Mesenteric fat pad (tissue), 1 donor: ENCODE results near the gene RBMY1J. TPM values are rescaled to one million over a fixed set of nuclear protein-coding genes. Genes with fewer than 3 reads are reported as not detected.
"Not testable (repeated sequence)": the region's sequence is repeated elsewhere in the genome, so short reads cannot be mapped to it uniquely, and the experiment has no call there.

Experiments
- DNase-seq: peaks from one replicate; pipeline ENCODE4 v3.0.0-alpha.2; 2020; ENCODE audit warnings: low spot score
- long read RNA-seq: library from polyadenylated mRNA; unstranded; transcript quantifications from one replicate; pipeline ENCODE4 v2.0.0, GENCODE V29; 2020
- total RNA-seq: library from RNA; stranded (reverse); fragmentation: NEBNext Ultra II Directional; extraction: Animal tissue kit (Norgen Biotek cat#: 25700); gene quantifications from one replicate; pipeline ENCODE4 v1.2.1, GENCODE V29; 2021
- donor health status: DM: yes; HTN: yes; CAD: no.

The RBMY1J gene
- not detected for total RNA-seq
- long read RNA-seq = 0 reads

- DNase-seq = not testable (repeated sequence)
Measured at GRCh38 chrY:22403110-22403509, at the start of gene RBMY1J. Gene RBMY1J (plus strand): TSS chrY:22403410. CDS start chrY:22405448, 2,038 bp downstream.

DNA sequence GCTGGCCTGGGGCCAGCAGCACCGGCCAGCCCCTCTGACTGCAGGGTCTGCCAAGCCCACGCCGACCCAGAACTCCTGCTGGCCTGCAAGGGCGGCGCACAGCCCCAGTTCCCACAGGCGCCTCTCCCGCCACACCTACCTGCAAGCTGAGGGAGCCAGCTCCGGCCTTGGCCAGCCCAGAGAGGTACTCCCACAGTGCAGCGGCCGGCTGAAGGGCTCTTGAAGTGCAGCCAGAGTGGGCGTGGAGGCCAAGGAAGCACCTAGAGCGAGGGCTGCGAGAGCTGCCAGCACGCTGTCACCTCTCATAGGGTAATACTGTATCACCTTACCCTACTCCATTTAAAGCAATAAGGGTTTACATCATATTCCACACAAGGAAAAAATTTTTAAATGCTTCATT lies 35.8 kb upstream of the RBMY1J start:
- DNase-seq = no peak

- DNase-seq = no peak
Measured at GRCh38 chrY:22370623-22371022, 32.6 kb upstream of the RBMY1J start.

GRCh38 chrY:22373494-22373893 lies 29.7 kb upstream of the RBMY1J start:
- DNase-seq = no peak

- DNase-seq = not testable (repeated sequence)
Measured at GRCh38 chrY:22444718-22445396, 41.6 kb downstream of the RBMY1J start.

GRCh38 chrY:22455522-22455921 lies 52.3 kb downstream of the RBMY1J start:
- not testable (repeated sequence) for DNase-seq

- not testable (repeated sequence) for DNase-seq
Measured at GRCh38 chrY:22461962-22462361, 58.8 kb downstream of the RBMY1J start.

Other genes starting within 250 kb of the RBMY1J start
- gene RBMY1F, start 220.5 kb upstream of the RBMY1J start, total RNA-seq = not detected